NCI-H1105 treated with DMSO at 0.1 percent for 48 hours (cell line): ENCODE results near the gene HIKESHI.
"Not testable (repeated sequence)": the region's sequence is repeated elsewhere in the genome, so short reads cannot be mapped to it uniquely, and the experiment has no call there.

Experiments used
- DNase-seq: peaks from one replicate; lab custom pipeline; 2025; lab: John Stamatoyannopoulos, UW

The HIKESHI gene

DNA sequence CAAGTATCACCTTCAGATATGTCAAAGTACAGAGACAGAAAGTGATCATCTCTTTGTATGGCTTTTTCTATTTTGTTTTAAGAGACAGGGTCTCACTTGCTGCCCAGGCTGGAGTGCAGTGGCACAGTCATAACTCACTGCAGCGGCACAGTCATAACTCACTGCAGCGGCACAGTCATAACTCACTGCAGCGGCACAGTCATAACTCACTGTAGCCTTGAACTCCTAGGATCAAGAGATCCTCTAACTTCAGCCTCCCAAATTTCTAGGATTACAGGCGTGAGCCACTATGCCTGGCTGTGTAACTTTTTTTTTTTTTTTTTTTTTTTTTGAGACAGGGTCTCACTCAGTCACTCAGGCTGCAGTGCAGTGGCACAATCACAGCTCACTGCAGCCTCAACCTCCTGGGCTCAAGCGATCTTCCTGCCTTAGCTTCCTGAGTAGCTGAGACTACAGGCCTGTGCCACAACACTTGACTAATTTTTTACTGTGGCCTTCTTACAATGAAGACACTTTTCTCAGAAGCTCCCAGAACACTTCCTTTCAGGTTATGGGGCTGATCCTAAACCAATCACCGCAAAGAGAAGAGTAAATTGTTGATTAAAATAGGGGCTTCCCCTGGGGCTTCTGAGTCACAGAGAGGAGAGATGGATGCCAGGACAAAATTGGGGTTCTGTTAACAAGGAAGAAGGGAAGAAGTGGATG, 9.0 kb upstream of the HIKESHI start:
- DNase-seq: no peak

DNA sequence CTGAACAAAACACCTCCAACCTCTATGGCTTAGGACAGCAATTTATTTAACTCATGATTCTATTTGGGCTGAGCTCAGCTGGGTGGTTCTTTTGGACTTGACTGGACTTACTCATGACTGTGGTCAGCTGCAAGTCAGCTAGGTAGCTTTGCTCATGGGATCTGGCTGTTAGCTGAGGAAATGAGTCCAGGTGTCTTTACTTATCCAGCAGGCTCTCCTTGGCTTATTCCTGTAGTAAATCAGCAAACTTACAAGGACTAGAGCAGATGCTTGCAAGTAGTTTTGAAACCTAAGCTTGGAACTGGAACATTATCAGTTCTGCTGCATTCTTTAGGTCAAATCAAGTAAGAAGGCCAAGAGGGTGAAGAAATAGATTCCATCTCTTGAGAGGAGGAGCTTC, 8.0 kb upstream of the HIKESHI start:
- no peak for DNase-seq

GRCh38 chr11:86301742-86302091, 323 bp upstream of the HIKESHI start:
- DNase-seq: no peak

DNA sequence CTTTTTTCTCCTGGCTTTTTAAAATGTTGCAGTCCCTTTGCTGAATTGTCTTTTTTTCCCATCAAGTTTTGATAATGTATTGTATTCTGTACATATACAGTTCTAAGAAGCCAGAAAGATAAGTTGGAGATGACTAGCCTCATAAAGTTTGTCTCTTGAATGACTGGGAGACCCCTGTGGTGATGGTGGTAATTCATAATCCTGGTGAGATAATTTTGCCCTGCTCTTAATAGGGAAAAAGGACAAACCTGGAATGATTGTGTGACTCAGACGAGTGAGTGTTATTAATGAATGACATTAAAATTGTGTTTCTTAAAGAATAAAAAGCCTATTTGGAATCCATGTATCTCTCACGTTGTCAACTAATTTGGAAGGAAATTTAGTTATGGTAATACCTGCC, 1.2 kb downstream of the HIKESHI start:
- DNase-seq: no peak

GRCh38 chr11:86308710-86309109, 6.7 kb downstream of the HIKESHI start:
- not testable (repeated sequence) for DNase-seq

DNA sequence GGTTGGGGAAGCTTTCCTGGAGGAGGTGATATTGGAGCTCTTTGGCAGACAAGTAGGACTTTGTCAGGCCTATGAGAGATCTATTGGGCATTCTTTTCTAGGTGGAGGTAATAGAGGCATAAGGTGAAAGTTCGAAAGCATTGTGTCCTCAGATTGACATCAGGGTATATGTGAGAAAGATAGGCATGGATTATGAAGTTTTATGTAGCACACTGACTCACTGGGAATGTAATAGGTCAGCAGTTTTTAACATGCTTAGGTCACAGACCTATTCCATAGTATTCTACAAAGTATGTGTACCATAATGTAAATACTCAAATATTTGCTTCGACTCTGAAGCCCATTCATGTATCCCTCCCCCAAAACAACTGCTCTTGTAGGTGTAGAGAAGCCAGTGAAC, 11.8 kb downstream of the HIKESHI start:
- DNase-seq: no peak

DNA sequence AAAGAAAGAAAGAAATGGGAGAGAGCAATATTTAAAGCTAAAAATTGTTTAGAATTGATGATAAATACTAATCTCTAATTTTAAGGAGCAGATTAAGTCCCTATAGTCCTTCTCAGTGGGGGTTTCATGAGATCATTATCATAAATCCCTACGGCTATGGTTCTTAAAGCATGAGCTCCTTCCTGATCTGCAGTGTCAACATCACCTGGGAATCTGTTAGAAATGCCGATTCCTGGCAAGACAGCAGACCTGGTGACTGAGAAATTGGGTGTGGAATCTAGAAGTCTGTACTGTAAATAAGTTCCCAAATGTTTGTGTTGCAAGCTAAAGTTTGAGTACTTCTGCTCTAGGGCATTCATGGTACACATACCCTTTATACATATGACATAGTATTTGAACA, 12.6 kb downstream of the HIKESHI start:
- no peak for DNase-seq

DNA sequence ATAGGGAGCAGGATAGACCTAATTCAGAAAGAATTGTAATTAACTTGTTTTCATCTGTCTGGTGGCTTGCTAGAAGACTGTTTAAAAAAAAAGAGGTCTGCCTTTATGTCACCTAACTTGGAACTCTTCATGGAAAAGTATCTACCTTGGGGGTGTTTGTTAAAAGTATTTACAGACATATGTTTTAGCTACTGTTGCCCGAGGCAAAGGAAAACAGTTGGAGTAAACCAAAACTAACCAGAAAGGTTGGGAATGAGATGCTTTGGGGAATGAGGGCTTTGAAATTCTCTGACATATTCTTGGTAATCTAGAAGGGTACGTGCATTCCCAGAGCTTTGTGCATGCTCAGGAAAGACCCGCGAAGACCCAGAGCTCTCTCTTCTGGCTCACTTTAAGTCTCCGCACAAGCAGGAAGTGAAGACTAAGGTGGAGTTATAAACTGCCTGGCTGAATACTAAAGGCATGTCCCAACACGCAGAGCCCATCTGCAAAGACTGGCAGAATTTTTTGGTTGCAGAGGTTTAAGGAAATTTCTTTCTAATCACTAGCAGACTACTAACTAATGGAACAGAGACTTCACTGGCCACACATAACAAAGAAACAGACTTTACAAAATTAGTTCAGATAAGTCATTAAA, 33.2 kb downstream of the HIKESHI start:
- DNase-seq: no peak

GRCh38 chr11:86337227-86337626, 35.2 kb downstream of the HIKESHI start:
- DNase-seq: no peak

DNA sequence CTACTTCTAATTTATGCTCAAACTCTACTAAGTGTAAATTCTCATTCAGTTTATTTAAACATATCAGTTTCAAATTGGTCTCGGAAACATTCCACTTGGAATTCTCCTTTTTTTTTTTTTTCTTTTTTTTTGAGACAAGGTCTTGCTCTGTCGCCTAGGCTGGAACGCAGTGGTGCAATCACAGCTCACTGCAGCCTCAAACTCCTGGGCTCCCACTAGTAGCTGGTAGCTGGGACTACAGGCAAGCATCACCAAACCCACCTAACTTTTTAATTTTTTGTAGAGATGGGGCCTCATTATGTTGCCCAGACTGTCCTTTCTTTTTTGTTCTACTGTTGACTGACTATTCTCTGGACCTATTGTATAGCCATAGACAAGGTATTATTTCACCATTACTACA, 39.3 kb downstream of the HIKESHI start:
- DNase-seq: no peak

- DNase-seq: no peak
Measured at GRCh38 chr11:86346513-86346912, 44.5 kb downstream of the HIKESHI start.

DNA sequence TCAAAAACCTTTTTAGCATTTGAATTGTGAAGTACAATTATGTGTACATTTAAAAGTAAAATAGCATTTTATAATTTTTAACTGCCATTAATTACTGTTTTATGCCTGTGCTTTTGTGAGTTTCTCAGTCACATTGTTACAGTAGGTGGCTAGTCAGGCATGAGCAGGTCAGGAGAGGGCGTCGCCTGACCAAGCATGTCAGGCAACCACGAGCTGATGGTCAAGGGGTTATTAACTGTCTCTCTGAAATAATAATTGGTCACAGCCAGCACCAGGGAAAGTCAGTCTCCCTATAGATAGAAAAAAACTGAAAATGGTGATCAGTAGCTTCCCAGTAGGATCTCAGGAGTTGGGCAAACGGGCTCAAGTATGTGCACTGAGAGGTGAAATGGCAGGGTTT, 53.2 kb downstream of the HIKESHI start:
- no peak for DNase-seq

DNA sequence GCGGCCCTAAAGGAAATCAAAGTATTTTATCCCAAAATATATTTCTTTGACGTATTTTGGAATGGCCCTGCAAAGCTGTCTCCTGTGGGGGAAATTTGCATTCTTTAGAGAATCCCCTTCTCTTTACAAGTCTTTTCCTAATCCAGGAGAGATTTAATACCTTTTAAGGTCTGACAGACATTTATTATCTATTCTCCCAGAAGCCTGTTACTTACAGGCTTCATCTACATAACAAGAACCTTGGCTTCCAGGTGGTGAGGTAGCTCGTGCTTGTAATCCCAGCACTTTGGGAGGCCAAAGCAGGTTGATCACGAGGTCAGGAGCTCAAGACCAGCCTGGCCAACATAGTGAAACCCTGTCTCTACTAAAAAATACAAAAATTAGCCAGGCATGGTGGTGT, 55.4 kb downstream of the HIKESHI start:
- not testable (repeated sequence) for DNase-seq

- DNase-seq: no peak
Measured at GRCh38 chr11:86358720-86359119, 56.7 kb downstream of the HIKESHI start.

- DNase-seq: no peak
Measured at GRCh38 chr11:86360775-86361395, 58.8 kb downstream of the HIKESHI start.

DNA sequence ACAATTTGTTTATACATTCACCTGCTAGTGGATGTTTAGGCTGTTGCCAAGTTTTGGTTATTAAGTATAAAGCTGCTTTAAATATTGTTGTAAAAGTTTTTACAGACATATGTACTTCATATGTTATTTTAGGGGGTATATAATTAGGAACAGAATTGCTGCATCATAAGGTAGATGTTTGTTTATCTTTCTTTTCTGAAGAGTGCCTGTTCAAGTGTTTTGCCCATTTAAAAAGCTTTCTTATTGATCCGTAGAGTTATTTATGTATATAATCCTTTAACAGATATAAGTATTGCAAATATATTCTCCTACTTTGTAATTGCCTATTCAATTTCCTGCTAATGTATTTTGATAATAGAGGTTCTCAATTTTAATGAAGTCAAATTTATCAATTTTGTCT, 61.4 kb downstream of the HIKESHI start:
- DNase-seq: no peak

DNA sequence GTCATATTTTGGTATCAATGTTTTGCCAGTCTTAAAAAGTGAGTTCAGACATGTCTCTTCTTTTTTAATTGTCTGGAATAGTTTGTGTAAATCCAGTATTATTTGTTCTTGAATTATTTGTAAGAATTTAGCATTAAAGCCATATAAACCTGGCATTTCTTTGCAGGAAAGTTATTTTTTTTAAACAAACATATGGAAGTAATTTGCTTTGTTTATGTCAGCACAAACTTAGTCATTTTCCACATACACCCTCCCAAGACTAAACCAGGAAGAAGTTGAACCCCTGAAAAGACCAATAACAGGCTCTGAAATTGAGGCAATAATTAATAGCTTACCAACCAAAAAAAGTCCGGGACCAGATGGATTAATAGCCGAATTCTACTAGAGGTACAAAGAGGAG, 63.5 kb downstream of the HIKESHI start:
- DNase-seq: no peak

- DNase-seq: no peak
Measured at GRCh38 chr11:86369668-86370067, 67.6 kb downstream of the HIKESHI start.

DNA sequence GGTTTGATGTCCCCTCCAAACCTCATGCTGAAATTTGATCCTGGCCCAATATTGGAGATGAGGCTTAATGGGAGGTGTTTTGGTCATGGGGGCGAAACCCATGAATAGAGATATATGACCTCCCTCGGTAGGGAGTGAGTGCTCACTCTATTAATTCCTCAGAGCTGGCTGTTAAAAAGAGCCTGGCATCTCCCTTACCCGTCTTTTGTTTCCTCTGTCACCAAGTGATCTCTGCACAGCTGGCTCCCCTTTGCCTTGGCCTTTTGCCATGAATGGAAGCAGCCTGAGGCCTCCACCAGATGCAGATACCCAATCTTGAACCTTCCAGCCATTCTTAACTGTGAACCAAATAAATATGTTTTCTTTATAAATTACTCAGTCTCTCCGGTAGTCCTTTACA, 68.1 kb downstream of the HIKESHI start:
- DNase-seq: no peak

DNA sequence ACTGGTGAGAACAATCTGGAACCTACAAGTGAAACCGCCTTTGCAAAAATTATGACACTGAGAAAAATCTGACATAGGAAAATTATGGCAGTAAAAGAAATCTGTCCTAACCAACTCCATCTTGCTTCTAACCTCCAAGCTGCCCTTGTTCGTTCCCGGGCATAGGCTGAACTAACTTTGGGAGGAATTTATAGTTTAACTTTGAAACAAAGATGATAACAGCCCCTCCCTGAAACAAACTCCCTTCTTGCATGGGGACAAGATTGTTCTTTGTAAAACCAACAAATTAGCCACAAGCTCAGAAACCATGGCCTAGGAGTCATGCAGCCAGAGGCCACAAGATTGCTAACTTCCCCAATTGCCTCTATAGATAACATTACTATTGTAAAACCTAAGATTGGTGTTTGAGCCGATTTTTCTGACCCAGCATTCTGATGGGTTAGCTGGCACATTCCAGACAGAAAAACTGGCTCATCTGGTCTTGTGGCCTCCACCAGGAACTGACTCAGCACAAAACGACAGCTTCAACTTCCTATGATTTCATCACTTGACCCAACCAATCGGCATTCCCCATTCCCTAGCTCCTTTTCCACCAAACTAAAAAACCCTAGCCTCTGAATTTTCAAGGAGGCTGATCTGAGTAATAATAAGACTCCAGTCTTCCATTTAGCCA, 69.0 kb downstream of the HIKESHI start:
- DNase-seq: no peak

GRCh38 chr11:86372041-86372440, 70.0 kb downstream of the HIKESHI start:
- DNase-seq: no peak

- peak; percentile 63 for DNase-seq
Measured at GRCh38 chr11:86372586-86372985, 70.5 kb downstream of the HIKESHI start.

GRCh38 chr11:86374069-86374468, 72.0 kb downstream of the HIKESHI start:
- no peak for DNase-seq
